HEK293 (cell line): ENCODE data around the gene AP3B1.

Experiments used
- GLIS1 ChIP-seq: fragments of 450-650 bp; formaldehyde crosslinking; IDR thresholded peaks from 2 replicates; pipeline ENCODE4 v1.5.1; 2016; ENCODE audit warnings: missing biosample characterization, missing genetic modification characterization
- HOXC10 ChIP-seq: sonication (generic); formaldehyde crosslinking; IDR thresholded peaks from 2 replicates; pipeline ENCODE4 v1.8.1; 2023; ENCODE audit warnings: mild to moderate bottlenecking, missing genetic modification reagents
- MEIS1 ChIP-seq: sonication (generic); formaldehyde crosslinking; IDR thresholded peaks from 2 replicates; pipeline ENCODE4 v1.8.1; 2022; ENCODE audit warnings: missing genetic modification reagents, mild to moderate bottlenecking, borderline replicate concordance
- SALL2 ChIP-seq: fragments of 450-650 bp; formaldehyde crosslinking; IDR thresholded peaks from 2 replicates; pipeline ENCODE4 v1.5.0; 2017; ENCODE audit warnings: missing biosample characterization, mild to moderate bottlenecking, missing genetic modification characterization, borderline replicate concordance
- SP2 ChIP-seq: fragments of 450-650 bp; formaldehyde crosslinking; IDR thresholded peaks from 2 replicates; pipeline ENCODE4 v1.5.1; 2016; ENCODE audit warnings: missing biosample characterization, missing genetic modification characterization
- WT1 ChIP-seq: fragments of 450-650 bp; formaldehyde crosslinking; IDR thresholded peaks from 2 replicates; pipeline ENCODE4 v1.5.1; 2016; ENCODE audit warnings: missing biosample characterization, missing genetic modification characterization
- ZFHX2 ChIP-seq: fragments of 450-650 bp; formaldehyde crosslinking; conservative IDR thresholded peaks from 2 replicates; pipeline ENCODE4 v1.5.1; 2016; ENCODE audit warnings: missing biosample characterization, missing genetic modification characterization
- ZNF174 ChIP-seq: fragments of 450-650 bp; formaldehyde crosslinking; IDR thresholded peaks from 2 replicates; pipeline ENCODE4 v1.5.0; 2017; ENCODE audit warnings: missing biosample characterization, mild to moderate bottlenecking, missing genetic modification characterization
- ZNF404 ChIP-seq: fragments of 450-650 bp; formaldehyde crosslinking; IDR thresholded peaks from 2 replicates; pipeline ENCODE4 v1.5.1; 2017; ENCODE audit warnings: missing biosample characterization, missing genetic modification characterization
- ZNF76 ChIP-seq: fragments of 450-650 bp; formaldehyde crosslinking; IDR thresholded peaks from 2 replicates; pipeline ENCODE4; 2016; ENCODE audit warnings: low read depth, missing biosample characterization, missing genetic modification characterization, borderline replicate concordance
- TF ChIP-seq, protein P1 (sequence below): fragments of 450-650 bp; formaldehyde crosslinking; IDR thresholded peaks from 2 replicates; pipeline ENCODE4 v1.5.1; 2017; ENCODE audit warnings: missing biosample characterization, missing genetic modification characterization
- TF ChIP-seq, protein P2 (sequence below): fragments of 450-650 bp; formaldehyde crosslinking; IDR thresholded peaks from 2 replicates; pipeline ENCODE4 v1.5.1; 2017; ENCODE audit warnings: missing biosample characterization, missing genetic modification characterization
- TF ChIP-seq, protein P3 (sequence below): fragments of 450-650 bp; formaldehyde crosslinking; IDR thresholded peaks from 2 replicates; pipeline ENCODE4 v1.5.1; 2016; ENCODE audit warnings: missing biosample characterization, missing genetic modification characterization
- TF ChIP-seq, protein P4 (sequence below): fragments of 450-650 bp; formaldehyde crosslinking; IDR thresholded peaks from 2 replicates; pipeline ENCODE4 v1.5.1; 2016; ENCODE audit warnings: missing biosample characterization, missing genetic modification characterization, low read depth
- TF ChIP-seq, protein P5 (sequence below): sonication (generic); formaldehyde crosslinking; IDR thresholded peaks from 2 replicates; pipeline ENCODE4 v1.8.1; 2022; ENCODE audit warnings: mild to moderate bottlenecking, moderate library complexity, missing genetic modification reagents
- TF ChIP-seq, protein P6 (sequence below): fragments of 450-650 bp; formaldehyde crosslinking; IDR thresholded peaks from 2 replicates; pipeline ENCODE4 v1.5.1; 2016; ENCODE audit warnings: missing biosample characterization, missing genetic modification characterization
- TF ChIP-seq, protein P7 (sequence below): fragments of 450-650 bp; IDR thresholded peaks from 2 replicates; pipeline ENCODE4 v1.5.1; 2018; ENCODE audit warnings: missing biosample characterization, missing genetic modification characterization
- TF ChIP-seq, protein P8 (sequence below): fragments of 450-650 bp; formaldehyde crosslinking; IDR thresholded peaks from 2 replicates; pipeline ENCODE4 v1.5.1; 2016; ENCODE audit warnings: missing biosample characterization, missing genetic modification characterization, borderline replicate concordance

AP3B1 gene

DNA sequence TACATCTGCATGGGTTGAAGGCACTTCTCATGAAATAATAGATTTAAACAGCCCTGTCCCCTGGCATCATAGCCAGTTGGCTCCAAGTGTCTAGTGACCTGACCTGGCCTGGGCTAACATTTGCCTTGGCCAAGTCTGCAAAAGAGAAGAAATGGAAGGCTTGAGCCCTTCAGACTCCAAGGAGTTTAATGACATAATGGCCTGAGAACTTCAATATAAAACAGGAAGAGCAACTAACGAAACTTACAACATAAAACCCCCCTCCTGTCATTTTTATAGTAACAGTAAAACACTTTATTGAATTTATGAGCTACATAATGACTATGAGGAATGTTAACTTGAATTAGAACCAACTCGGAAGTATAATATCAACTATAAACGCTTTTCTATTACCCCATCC is 299.6 kb downstream of the AP3B1 start (continued):
- TF ChIP-seq, protein P1, sequence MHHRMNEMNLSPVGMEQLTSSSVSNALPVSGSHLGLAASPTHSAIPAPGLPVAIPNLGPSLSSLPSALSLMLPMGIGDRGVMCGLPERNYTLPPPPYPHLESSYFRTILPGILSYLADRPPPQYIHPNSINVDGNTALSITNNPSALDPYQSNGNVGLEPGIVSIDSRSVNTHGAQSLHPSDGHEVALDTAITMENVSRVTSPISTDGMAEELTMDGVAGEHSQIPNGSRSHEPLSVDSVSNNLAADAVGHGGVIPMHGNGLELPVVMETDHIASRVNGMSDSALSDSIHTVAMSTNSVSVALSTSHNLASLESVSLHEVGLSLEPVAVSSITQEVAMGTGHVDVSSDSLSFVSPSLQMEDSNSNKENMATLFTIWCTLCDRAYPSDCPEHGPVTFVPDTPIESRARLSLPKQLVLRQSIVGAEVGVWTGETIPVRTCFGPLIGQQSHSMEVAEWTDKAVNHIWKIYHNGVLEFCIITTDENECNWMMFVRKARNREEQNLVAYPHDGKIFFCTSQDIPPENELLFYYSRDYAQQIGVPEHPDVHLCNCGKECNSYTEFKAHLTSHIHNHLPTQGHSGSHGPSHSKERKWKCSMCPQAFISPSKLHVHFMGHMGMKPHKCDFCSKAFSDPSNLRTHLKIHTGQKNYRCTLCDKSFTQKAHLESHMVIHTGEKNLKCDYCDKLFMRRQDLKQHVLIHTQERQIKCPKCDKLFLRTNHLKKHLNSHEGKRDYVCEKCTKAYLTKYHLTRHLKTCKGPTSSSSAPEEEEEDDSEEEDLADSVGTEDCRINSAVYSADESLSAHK: peak; percentile 93
- TF ChIP-seq, protein P2, sequence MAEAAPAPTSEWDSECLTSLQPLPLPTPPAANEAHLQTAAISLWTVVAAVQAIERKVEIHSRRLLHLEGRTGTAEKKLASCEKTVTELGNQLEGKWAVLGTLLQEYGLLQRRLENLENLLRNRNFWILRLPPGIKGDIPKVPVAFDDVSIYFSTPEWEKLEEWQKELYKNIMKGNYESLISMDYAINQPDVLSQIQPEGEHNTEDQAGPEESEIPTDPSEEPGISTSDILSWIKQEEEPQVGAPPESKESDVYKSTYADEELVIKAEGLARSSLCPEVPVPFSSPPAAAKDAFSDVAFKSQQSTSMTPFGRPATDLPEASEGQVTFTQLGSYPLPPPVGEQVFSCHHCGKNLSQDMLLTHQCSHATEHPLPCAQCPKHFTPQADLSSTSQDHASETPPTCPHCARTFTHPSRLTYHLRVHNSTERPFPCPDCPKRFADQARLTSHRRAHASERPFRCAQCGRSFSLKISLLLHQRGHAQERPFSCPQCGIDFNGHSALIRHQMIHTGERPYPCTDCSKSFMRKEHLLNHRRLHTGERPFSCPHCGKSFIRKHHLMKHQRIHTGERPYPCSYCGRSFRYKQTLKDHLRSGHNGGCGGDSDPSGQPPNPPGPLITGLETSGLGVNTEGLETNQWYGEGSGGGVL (tag by site-specific recombination): peak; percentile 73
- TF ChIP-seq SP2: no peak
- no peak for TF ChIP-seq SALL2 (tag by site-specific recombination)
- TF ChIP-seq ZNF404 (tag by site-specific recombination): no peak
- TF ChIP-seq ZFHX2 (tag by site-specific recombination): no peak
- TF ChIP-seq, protein P3, sequence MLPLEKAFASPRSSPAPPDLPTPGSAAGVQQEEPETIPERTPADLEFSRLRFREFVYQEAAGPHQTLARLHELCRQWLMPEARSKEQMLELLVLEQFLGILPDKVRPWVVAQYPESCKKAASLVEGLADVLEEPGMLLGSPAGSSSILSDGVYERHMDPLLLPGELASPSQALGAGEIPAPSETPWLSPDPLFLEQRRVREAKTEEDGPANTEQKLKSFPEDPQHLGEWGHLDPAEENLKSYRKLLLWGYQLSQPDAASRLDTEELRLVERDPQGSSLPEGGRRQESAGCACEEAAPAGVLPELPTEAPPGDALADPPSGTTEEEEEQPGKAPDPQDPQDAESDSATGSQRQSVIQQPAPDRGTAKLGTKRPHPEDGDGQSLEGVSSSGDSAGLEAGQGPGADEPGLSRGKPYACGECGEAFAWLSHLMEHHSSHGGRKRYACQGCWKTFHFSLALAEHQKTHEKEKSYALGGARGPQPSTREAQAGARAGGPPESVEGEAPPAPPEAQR (tag by site-specific recombination): no peak
- TF ChIP-seq ZNF174: no peak
- TF ChIP-seq HOXC10: no peak
- TF ChIP-seq, protein P4, sequence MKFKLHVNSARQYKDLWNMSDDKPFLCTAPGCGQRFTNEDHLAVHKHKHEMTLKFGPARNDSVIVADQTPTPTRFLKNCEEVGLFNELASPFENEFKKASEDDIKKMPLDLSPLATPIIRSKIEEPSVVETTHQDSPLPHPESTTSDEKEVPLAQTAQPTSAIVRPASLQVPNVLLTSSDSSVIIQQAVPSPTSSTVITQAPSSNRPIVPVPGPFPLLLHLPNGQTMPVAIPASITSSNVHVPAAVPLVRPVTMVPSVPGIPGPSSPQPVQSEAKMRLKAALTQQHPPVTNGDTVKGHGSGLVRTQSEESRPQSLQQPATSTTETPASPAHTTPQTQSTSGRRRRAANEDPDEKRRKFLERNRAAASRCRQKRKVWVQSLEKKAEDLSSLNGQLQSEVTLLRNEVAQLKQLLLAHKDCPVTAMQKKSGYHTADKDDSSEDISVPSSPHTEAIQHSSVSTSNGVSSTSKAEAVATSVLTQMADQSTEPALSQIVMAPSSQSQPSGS (tag by site-specific recombination): peak; percentile 85
- peak; percentile 84 for TF ChIP-seq WT1 (tag by site-specific recombination)
- no peak for TF ChIP-seq GLIS1
- TF ChIP-seq, protein P5, sequence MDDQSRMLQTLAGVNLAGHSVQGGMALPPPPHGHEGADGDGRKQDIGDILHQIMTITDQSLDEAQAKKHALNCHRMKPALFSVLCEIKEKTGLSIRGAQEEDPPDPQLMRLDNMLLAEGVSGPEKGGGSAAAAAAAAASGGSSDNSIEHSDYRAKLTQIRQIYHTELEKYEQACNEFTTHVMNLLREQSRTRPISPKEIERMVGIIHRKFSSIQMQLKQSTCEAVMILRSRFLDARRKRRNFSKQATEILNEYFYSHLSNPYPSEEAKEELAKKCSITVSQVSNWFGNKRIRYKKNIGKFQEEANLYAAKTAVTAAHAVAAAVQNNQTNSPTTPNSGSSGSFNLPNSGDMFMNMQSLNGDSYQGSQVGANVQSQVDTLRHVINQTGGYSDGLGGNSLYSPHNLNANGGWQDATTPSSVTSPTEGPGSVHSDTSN (CRISPR knock-in tag): no peak
- TF ChIP-seq, protein P6, sequence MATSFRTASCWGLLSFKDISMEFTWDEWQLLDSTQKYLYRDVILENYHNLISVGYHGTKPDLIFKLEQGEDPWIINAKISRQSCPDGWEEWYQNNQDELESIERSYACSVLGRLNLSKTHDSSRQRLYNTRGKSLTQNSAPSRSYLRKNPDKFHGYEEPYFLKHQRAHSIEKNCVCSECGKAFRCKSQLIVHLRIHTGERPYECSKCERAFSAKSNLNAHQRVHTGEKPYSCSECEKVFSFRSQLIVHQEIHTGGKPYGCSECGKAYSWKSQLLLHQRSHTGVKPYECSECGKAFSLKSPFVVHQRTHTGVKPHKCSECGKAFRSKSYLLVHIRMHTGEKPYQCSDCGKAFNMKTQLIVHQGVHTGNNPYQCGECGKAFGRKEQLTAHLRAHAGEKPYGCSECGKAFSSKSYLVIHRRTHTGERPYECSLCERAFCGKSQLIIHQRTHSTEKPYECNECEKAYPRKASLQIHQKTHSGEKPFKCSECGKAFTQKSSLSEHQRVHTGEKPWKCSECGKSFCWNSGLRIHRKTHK: no peak
- TF ChIP-seq, protein P7, sequence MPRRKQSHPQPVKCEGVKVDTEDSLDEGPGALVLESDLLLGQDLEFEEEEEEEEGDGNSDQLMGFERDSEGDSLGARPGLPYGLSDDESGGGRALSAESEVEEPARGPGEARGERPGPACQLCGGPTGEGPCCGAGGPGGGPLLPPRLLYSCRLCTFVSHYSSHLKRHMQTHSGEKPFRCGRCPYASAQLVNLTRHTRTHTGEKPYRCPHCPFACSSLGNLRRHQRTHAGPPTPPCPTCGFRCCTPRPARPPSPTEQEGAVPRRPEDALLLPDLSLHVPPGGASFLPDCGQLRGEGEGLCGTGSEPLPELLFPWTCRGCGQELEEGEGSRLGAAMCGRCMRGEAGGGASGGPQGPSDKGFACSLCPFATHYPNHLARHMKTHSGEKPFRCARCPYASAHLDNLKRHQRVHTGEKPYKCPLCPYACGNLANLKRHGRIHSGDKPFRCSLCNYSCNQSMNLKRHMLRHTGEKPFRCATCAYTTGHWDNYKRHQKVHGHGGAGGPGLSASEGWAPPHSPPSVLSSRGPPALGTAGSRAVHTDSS (tag by site-specific recombination): no peak
- TF ChIP-seq MEIS1: no peak
- TF ChIP-seq ZNF76 (tag by site-specific recombination): no peak
- TF ChIP-seq, protein P8, sequence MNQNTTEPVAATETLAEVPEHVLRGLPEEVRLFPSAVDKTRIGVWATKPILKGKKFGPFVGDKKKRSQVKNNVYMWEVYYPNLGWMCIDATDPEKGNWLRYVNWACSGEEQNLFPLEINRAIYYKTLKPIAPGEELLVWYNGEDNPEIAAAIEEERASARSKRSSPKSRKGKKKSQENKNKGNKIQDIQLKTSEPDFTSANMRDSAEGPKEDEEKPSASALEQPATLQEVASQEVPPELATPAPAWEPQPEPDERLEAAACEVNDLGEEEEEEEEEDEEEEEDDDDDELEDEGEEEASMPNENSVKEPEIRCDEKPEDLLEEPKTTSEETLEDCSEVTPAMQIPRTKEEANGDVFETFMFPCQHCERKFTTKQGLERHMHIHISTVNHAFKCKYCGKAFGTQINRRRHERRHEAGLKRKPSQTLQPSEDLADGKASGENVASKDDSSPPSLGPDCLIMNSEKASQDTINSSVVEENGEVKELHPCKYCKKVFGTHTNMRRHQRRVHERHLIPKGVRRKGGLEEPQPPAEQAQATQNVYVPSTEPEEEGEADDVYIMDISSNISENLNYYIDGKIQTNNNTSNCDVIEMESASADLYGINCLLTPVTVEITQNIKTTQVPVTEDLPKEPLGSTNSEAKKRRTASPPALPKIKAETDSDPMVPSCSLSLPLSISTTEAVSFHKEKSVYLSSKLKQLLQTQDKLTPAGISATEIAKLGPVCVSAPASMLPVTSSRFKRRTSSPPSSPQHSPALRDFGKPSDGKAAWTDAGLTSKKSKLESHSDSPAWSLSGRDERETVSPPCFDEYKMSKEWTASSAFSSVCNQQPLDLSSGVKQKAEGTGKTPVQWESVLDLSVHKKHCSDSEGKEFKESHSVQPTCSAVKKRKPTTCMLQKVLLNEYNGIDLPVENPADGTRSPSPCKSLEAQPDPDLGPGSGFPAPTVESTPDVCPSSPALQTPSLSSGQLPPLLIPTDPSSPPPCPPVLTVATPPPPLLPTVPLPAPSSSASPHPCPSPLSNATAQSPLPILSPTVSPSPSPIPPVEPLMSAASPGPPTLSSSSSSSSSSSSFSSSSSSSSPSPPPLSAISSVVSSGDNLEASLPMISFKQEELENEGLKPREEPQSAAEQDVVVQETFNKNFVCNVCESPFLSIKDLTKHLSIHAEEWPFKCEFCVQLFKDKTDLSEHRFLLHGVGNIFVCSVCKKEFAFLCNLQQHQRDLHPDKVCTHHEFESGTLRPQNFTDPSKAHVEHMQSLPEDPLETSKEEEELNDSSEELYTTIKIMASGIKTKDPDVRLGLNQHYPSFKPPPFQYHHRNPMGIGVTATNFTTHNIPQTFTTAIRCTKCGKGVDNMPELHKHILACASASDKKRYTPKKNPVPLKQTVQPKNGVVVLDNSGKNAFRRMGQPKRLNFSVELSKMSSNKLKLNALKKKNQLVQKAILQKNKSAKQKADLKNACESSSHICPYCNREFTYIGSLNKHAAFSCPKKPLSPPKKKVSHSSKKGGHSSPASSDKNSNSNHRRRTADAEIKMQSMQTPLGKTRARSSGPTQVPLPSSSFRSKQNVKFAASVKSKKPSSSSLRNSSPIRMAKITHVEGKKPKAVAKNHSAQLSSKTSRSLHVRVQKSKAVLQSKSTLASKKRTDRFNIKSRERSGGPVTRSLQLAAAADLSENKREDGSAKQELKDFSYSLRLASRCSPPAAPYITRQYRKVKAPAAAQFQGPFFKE (tag by site-specific recombination): no peak
